ENCODE results near the gene MPHOSPH9. TPM values are rescaled to one million over a fixed set of nuclear protein-coding genes. Genes with fewer than 3 reads are reported as not detected.

Gene MPHOSPH9
- total RNA-seq, 1 donor: 68.9 TPM

DNA sequence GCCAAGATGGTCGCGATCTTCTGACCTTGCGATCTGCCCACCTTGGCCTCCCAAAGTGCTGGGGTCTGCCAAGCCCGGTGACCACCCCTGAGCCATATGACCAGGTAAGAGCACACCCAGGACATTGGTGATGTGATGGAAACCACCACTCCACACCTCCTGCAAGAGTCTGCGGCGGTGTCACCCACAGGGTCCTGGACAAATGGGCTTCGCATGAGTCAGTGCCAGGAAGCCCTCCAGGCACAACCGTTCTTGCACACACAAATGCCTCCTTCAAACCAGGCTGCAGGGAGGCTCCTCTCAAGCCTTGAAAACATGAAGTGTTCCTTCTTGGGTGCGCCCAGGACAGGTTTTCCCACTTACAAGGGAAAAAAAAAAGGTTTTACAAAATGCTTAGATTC is 98.7 kb downstream of the MPHOSPH9 start:
- no peak for DNase-seq (ENCODE audit: low read depth)

DNA sequence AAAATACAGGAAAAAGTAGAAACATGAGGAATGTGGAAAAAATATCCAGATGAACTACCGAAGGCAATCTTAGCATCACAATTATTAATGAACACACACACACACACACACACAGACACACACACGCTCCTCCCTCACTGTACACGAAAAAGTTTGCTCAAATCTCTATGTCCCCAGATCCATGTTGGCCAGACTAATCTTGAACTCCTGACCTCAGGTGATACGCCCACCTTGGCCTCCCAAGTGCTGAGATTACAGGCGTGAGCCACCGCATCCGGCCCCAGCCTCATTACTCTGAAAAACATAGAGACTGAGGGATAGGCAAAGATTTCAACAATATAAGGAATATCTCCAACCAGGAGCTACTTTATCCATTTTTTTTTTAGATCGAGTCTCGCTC is 99.2 kb downstream of the MPHOSPH9 start:
- TF ChIP-seq, protein P1, sequence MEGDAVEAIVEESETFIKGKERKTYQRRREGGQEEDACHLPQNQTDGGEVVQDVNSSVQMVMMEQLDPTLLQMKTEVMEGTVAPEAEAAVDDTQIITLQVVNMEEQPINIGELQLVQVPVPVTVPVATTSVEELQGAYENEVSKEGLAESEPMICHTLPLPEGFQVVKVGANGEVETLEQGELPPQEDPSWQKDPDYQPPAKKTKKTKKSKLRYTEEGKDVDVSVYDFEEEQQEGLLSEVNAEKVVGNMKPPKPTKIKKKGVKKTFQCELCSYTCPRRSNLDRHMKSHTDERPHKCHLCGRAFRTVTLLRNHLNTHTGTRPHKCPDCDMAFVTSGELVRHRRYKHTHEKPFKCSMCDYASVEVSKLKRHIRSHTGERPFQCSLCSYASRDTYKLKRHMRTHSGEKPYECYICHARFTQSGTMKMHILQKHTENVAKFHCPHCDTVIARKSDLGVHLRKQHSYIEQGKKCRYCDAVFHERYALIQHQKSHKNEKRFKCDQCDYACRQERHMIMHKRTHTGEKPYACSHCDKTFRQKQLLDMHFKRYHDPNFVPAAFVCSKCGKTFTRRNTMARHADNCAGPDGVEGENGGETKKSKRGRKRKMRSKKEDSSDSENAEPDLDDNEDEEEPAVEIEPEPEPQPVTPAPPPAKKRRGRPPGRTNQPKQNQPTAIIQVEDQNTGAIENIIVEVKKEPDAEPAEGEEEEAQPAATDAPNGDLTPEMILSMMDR (IDR thresholded peaks at IDR 0.05; ENCODE audit: insufficient read depth, low read length): no peak
- H3K4me3 ChIP-seq (ENCODE audit: low read depth, low read length): no peak overlapping the region
- no peak for DNase-seq (ENCODE audit: low read depth)

More for the DNA sequence above, 98.7 kb downstream of the MPHOSPH9 start:
- TF ChIP-seq, protein P1 (IDR thresholded peaks at IDR 0.05; ENCODE audit: insufficient read depth, low read length): no peak
- H3K4me3 ChIP-seq (ENCODE audit: low read depth, low read length): no peak overlapping the region

DNA sequence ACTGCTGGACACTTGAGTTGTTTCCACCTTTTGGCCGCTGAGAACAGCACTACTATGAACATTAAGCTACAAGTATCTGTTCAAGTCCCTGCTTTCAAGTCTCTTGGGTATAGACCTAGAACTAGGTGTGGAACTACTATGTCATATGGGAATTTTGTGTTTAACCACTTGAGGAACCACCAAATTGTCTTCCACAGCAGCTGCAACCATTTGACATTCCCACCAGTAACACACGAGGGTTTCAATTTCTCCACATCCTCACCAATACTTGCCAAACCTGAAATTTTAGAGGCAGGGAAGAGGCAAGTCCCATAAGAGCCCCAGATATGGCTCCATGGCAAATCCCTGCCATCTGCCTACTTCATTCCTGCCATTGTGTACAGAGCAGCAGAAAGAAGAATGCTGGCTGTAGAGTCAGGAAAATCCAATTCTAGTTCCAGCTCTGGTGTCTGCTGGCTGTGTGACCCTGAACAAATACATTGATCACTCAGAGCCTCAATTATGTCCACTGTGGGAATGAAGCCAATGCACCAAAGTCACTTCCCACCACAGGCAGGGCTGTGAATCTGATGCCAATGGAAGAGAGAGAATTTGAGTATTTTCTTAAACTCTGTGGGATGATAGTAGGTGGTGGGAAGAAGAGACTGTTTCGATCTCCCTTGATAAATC is 99.9 kb downstream of the MPHOSPH9 start:
- no peak for DNase-seq (ENCODE audit: low read depth)
- no peak overlapping the region for H3K4me3 ChIP-seq (ENCODE audit: low read depth, low read length)
- TF ChIP-seq, protein P1 (IDR thresholded peaks at IDR 0.05; ENCODE audit: insufficient read depth, low read length): no peak

DNA sequence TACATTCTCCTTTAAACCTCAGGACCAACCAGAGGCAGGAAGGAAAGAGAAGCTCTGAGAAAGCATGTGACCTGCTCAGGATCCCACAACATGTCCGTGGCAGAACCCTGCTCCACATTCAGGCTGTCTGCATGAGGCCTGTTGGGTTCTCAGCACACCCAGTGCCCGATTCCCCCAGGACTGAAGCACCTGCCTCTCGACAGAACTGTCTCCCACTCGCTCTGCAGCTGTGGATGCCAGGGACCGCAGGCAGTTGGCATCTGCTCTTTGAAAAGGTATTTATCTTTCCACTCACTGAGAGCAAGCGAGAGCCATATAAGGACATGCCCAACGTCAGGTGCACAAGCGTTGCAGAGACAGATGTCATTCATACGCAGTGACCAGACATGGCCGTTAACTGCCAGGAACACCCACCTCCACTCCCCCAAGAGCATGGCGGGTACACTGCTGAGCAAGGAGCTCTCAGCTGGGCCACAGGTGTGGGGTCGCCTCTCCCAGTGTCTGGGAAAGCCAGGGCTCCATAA is 101.0 kb downstream of the MPHOSPH9 start:
- TF ChIP-seq, protein P1 (IDR thresholded peaks at IDR 0.05; ENCODE audit: insufficient read depth, low read length): no peak
- DNase-seq (ENCODE audit: low read depth): no peak
- H3K4me3 ChIP-seq (ENCODE audit: low read depth, low read length): no peak overlapping the region

DNA sequence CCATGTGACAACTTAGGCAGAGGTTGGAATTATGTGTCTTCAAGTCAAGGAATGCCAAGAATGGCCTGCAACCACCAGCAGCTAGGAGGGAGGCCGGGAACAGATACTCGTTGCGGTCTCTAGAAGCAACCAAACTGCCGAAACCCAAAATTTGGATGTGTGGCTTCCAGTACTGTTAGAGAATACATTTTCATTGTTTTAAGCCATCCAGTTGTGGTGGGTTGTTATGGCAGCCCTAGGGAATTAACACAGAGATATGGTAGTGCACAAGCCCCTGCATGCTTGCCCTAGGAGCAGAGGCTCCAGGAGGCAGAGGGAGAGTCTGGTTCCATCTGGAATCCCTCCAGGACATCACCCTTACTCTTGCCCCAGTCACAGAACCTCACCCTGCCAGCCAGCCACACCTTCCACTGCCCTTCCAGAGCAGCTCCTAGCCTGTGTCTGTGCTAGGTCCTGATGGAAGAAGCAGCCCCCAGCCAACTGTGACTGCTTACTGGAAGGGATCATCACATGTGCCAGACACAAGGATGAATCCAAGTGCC is 101.6 kb downstream of the MPHOSPH9 start:
- DNase-seq (ENCODE audit: low read depth): no peak
- TF ChIP-seq, protein P1 (IDR thresholded peaks at IDR 0.05; ENCODE audit: insufficient read depth, low read length): no peak
- H3K4me3 ChIP-seq (ENCODE audit: low read depth, low read length): no peak overlapping the region

DNA sequence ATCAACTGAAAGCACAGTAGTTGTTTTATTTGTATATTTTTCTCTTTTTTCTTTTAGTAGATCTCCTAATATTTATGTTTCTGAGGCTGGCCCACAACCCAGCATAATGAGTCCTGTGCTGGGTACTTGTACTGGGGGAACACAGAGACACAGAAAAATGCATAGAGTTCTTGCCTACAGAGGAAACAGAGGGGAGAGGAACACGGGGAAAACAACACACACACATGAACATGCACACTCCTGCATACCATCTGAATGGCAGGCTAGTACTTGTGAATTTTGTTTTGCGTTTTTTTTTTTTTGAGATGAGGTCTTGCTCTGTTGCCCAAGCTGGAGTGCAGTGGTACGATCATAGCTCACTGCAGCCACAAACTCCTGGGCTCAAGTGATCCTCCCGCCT is 103.3 kb downstream of the MPHOSPH9 start:
- DNase-seq (ENCODE audit: low read depth): no peak
- TF ChIP-seq, protein P1 (IDR thresholded peaks at IDR 0.05; ENCODE audit: insufficient read depth, low read length): no peak
- no peak overlapping the region for H3K4me3 ChIP-seq (ENCODE audit: low read depth, low read length)

Data from fibroblast of the aortic adventitia (primary cell).